Activated naive CD8-positive, alpha-beta T cell treated with anti-CD3 and anti-CD28 coated beads for 36 hours (primary cell): ENCODE results near the gene CCDC178. TPM values are rescaled to one million over a fixed set of nuclear protein-coding genes. Genes with fewer than 3 reads are reported as not detected.

Source experiments
- DNase-seq: peaks from one replicate; pipeline ENCODE4 v3.0.0; 2021
- H3K27ac Mint-ChIP-seq: one replicate; pipeline ENCODE4 v1.8.0; 2022; ENCODE audit warnings: mild to moderate bottlenecking, moderate library complexity, mixed read lengths
- H3K27me3 Mint-ChIP-seq: one replicate; pipeline ENCODE4 v1.8.0; 2022; ENCODE audit warnings: mild to moderate bottlenecking, mixed read lengths
- H3K36me3 Mint-ChIP-seq: one replicate; pipeline ENCODE4 v1.8.0; 2021; ENCODE audit warnings: mild to moderate bottlenecking, mixed read lengths
- H3K4me1 Mint-ChIP-seq: one replicate; pipeline ENCODE4 v1.8.0; 2021; ENCODE audit warnings: mixed read lengths
- H3K4me3 Mint-ChIP-seq: one replicate; pipeline ENCODE4 v1.8.0; 2022; ENCODE audit warnings: mild to moderate bottlenecking, moderate library complexity, mixed read lengths
- H3K9me3 Mint-ChIP-seq: one replicate; pipeline ENCODE4 v1.8.0; 2022; ENCODE audit warnings: mixed read lengths
- total RNA-seq, 2 experiments: library from RNA; stranded (reverse); gene quantifications; one replicate each; pipeline ENCODE4 v1.2.3, GENCODE V29; 2021

CCDC178 gene
- total RNA-seq, 2 experiments from 2014 or later = not detected

GRCh38 chr18:33074125-33074524 lies 366.4 kb downstream of the CCDC178 start:
- DNase-seq = no peak
- H3K9me3 Mint-ChIP-seq = no peaks in the 10 kb centered on the region
- no peak overlapping the region for H3K27ac Mint-ChIP-seq
- no peak overlapping the region for H3K4me3 Mint-ChIP-seq
- H3K27me3 Mint-ChIP-seq = no peaks in the 10 kb centered on the region
- H3K4me1 Mint-ChIP-seq = no peaks in the 10 kb centered on the region
- no peaks in the 10 kb centered on the region for H3K36me3 Mint-ChIP-seq

DNA sequence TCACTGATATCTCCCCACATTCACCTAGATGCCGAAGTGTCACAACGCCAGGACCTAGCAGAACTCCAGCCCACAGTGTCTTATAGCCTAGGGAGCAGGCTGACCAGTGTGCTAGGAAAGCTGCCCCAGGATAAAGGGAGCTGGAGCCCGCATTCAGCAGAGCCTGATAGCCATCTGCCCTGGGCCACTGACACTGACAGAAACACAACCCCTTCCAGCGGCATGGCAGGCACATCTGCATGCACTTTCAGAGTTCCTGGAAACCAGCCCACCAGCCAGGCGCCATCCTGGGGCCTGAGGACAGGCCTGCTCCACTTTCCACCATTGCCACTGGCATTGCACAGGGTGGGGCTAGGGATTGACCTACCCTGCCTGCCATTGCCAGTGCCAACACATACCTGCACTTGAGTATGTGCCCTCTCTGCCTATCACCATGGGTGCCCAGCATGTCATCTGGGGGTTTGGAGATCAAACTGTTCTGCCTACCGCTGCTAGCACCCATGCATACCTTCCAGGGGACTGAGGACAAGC lies 377.6 kb downstream of the CCDC178 start:
- Mint-ChIP-seq H3K27ac (no peak overlapping the region), H3K36me3 (no peaks in the 10 kb centered on the region)

GRCh38 chr18:33052886-33053285 lies 387.6 kb downstream of the CCDC178 start:
- H3K27ac Mint-ChIP-seq = no peak overlapping the region
- H3K27me3 Mint-ChIP-seq = no peaks in the 10 kb centered on the region
- H3K9me3 Mint-ChIP-seq = no peaks in the 10 kb centered on the region
- no peak for DNase-seq
- H3K4me3 Mint-ChIP-seq = no peak overlapping the region
- no peaks in the 10 kb centered on the region for H3K4me1 Mint-ChIP-seq
- no peaks in the 10 kb centered on the region for H3K36me3 Mint-ChIP-seq

More for the DNA sequence above, 377.6 kb downstream of the CCDC178 start:
- Mint-ChIP-seq H3K4me1 (no peaks in the 10 kb centered on the region), H3K9me3 (peaks cover 7% of the 10 kb centered on the region), H3K4me3 (no peak overlapping the region), H3K27me3 (no peaks in the 10 kb centered on the region)
- no peak for DNase-seq

- no peak for DNase-seq
- no peaks in the 10 kb centered on the region for H3K9me3 Mint-ChIP-seq
- H3K4me1 Mint-ChIP-seq = no peaks in the 10 kb centered on the region
- no peak overlapping the region for H3K27ac Mint-ChIP-seq
- H3K36me3 Mint-ChIP-seq = no peaks in the 10 kb centered on the region
- H3K27me3 Mint-ChIP-seq = no peaks in the 10 kb centered on the region
- no peak overlapping the region for H3K4me3 Mint-ChIP-seq
Observed at GRCh38 chr18:33051407-33051806, 389.1 kb downstream of the CCDC178 start.

GRCh38 chr18:33040213-33040612 lies 400.3 kb downstream of the CCDC178 start:
- Mint-ChIP-seq H3K4me3 (no peak overlapping the region), H3K36me3 (no peaks in the 10 kb centered on the region), H3K4me1 (no peaks in the 10 kb centered on the region), H3K27me3 (no peaks in the 10 kb centered on the region), H3K9me3 (peaks cover 7% of the 10 kb centered on the region), H3K27ac (no peak overlapping the region)
- no peak for DNase-seq

GRCh38 chr18:33034945-33035344 lies 405.6 kb downstream of the CCDC178 start:
- no peaks in the 10 kb centered on the region for H3K4me1 Mint-ChIP-seq
- no peak overlapping the region for H3K4me3 Mint-ChIP-seq
- no peaks in the 10 kb centered on the region for H3K27me3 Mint-ChIP-seq
- no peak for DNase-seq
- no peak overlapping the region for H3K27ac Mint-ChIP-seq
- H3K9me3 Mint-ChIP-seq = peaks cover 2% of the 10 kb centered on the region
- H3K36me3 Mint-ChIP-seq = no peaks in the 10 kb centered on the region

- Mint-ChIP-seq H3K27ac (no peak overlapping the region), H3K36me3 (no peaks in the 10 kb centered on the region), H3K9me3 (no peaks in the 10 kb centered on the region), H3K4me1 (no peaks in the 10 kb centered on the region), H3K4me3 (no peak overlapping the region), H3K27me3 (no peaks in the 10 kb centered on the region)
- DNase-seq = no peak
Observed at GRCh38 chr18:33034212-33034611, 406.3 kb downstream of the CCDC178 start.

DNA sequence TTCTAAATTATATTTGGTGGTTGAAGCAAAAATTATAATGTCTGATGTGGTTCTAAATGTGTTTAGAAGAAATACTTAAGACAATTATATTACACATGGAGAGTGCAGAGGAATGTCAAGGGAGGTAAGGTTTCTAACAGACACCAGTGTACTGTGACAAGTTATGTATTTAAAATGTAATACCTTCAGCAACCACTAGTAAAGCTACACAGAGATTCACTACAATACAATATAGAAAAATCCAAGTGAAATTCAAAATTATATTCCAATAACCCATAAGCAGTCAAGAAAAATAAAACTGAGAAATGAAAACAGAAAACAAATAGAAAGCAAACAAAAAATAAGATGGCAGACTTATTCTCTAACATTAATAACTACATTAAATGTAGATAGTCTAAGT lies 418.2 kb downstream of the CCDC178 start:
- Mint-ChIP-seq H3K27me3 (no peaks in the 10 kb centered on the region), H3K4me3 (no peak overlapping the region), H3K4me1 (no peaks in the 10 kb centered on the region), H3K27ac (no peak overlapping the region), H3K36me3 (no peaks in the 10 kb centered on the region), H3K9me3 (peaks cover 2% of the 10 kb centered on the region)
- no peak for DNase-seq

DNA sequence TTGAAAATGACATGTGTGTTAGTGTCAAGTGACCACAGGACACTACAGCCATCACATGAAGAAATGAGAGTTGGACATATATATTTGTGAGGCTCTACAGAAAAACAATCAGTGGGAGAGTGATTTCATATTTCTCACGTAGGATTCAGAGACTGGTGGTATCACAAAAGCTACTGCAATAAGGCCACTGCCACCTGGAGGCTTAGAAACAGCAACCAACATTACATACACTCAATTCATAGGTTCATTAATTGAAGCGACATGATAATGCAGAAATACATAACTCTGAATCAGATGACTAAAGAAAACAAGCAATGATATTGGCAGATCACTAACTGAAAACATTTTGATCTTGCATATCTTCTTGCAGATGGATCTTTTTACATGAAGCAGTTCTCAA lies 419.6 kb downstream of the CCDC178 start:
- peaks cover 2% of the 10 kb centered on the region for H3K9me3 Mint-ChIP-seq
- H3K27ac Mint-ChIP-seq = no peak overlapping the region
- H3K4me3 Mint-ChIP-seq = no peak overlapping the region
- no peak for DNase-seq
- H3K27me3 Mint-ChIP-seq = no peaks in the 10 kb centered on the region
- H3K36me3 Mint-ChIP-seq = no peaks in the 10 kb centered on the region
- no peaks in the 10 kb centered on the region for H3K4me1 Mint-ChIP-seq

GRCh38 chr18:33014060-33014796 lies 426.3 kb downstream of the CCDC178 start:
- Mint-ChIP-seq H3K27me3 (no peaks in the 10 kb centered on the region), H3K4me1 (no peaks in the 10 kb centered on the region)

DNA sequence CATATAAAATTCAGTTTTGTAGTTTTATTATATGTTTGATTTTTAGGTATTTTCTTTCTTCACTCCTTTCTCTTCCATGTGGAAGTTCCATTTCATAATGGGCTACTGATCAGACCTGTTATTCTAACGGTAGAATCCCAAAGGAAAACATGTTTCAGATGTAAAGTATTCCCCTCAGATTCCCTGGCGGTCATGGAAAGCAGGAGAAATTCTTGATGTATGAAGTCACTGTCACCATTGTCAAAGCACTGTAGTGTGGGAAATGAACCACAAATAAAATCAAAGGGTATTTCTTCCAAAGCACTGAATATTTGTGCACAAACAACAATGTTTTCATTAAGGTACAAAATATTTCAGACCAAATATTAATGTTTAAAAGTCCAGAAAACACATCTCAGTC lies 430.4 kb downstream of the CCDC178 start:
- no peak for DNase-seq
- no peaks in the 10 kb centered on the region for H3K27me3 Mint-ChIP-seq
- H3K36me3 Mint-ChIP-seq = no peaks in the 10 kb centered on the region
- no peaks in the 10 kb centered on the region for H3K4me1 Mint-ChIP-seq
- H3K27ac Mint-ChIP-seq = no peak overlapping the region
- peaks cover 5% of the 10 kb centered on the region for H3K9me3 Mint-ChIP-seq
- H3K4me3 Mint-ChIP-seq = no peak overlapping the region

More at GRCh38 chr18:33014060-33014796, 426.3 kb downstream of the CCDC178 start:
- Mint-ChIP-seq H3K36me3 (no peaks in the 10 kb centered on the region), H3K4me3 (no peak overlapping the region), H3K9me3 (peaks cover 7% of the 10 kb centered on the region), H3K27ac (no peak overlapping the region)
- DNase-seq = no peak

- Mint-ChIP-seq H3K4me1 (no peaks in the 10 kb centered on the region), H3K4me3 (no peak overlapping the region)
Observed at GRCh38 chr18:32998921-32999320, 441.6 kb downstream of the CCDC178 start.

DNA sequence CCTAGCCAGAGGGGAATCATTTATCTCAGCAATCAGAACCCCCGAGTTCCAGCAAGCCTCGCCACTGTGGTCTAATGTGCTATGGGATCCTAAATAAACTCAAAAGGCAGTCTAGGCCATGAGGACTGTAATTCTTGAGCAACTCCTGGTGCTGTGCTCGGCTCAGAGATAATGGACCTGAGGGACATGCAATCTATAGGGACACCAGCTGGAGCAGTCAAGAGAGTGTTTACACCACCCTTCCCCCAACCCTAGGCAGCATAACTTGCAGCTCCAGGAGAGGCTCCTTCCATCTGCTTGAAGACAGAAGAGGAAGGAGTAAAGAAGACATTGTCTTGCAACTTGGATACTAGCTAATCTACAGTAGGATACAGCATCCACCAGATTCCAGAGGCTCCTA lies 442.2 kb downstream of the CCDC178 start:
- DNase-seq = no peak
- no peak overlapping the region for H3K27ac Mint-ChIP-seq
- no peak overlapping the region for H3K4me3 Mint-ChIP-seq
- no peaks in the 10 kb centered on the region for H3K4me1 Mint-ChIP-seq
- H3K9me3 Mint-ChIP-seq = peaks cover 5% of the 10 kb centered on the region
- H3K27me3 Mint-ChIP-seq = no peaks in the 10 kb centered on the region
- no peaks in the 10 kb centered on the region for H3K36me3 Mint-ChIP-seq

More at GRCh38 chr18:32998921-32999320, 441.6 kb downstream of the CCDC178 start:
- H3K36me3 Mint-ChIP-seq = no peaks in the 10 kb centered on the region
- H3K9me3 Mint-ChIP-seq = peaks cover 5% of the 10 kb centered on the region
- no peak overlapping the region for H3K27ac Mint-ChIP-seq
- no peaks in the 10 kb centered on the region for H3K27me3 Mint-ChIP-seq
- DNase-seq = no peak

- Mint-ChIP-seq H3K36me3 (no peaks in the 10 kb centered on the region), H3K27me3 (no peaks in the 10 kb centered on the region), H3K4me3 (no peak overlapping the region), H3K9me3 (no peaks in the 10 kb centered on the region), H3K4me1 (no peaks in the 10 kb centered on the region), H3K27ac (no peak overlapping the region)
- no peak for DNase-seq
Observed at GRCh38 chr18:32983721-32984120, 456.8 kb downstream of the CCDC178 start.

DNA sequence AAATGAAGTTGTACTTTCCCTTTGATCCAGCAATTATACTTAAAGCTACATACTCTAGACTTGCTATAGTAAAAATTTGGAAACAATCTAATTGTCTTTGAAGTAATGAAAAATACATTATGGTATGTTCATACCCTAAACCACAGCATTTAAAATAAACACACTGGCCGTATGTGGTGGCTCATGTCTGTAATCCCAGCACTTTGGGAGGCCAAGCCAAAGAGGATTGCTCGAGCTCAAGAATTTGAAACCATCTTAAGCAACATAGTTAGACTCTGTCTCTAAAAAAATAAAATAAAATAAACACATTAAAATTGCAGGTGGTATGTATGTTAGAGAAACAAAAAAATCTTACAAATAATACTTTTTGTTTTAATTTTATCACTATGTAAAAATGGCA lies 459.6 kb downstream of the CCDC178 start:
- no peaks in the 10 kb centered on the region for H3K36me3 Mint-ChIP-seq
- no peaks in the 10 kb centered on the region for H3K9me3 Mint-ChIP-seq
- no peak overlapping the region for H3K27ac Mint-ChIP-seq
- H3K4me3 Mint-ChIP-seq = no peak overlapping the region
- DNase-seq = no peak
- no peaks in the 10 kb centered on the region for H3K4me1 Mint-ChIP-seq
- no peaks in the 10 kb centered on the region for H3K27me3 Mint-ChIP-seq

DNA sequence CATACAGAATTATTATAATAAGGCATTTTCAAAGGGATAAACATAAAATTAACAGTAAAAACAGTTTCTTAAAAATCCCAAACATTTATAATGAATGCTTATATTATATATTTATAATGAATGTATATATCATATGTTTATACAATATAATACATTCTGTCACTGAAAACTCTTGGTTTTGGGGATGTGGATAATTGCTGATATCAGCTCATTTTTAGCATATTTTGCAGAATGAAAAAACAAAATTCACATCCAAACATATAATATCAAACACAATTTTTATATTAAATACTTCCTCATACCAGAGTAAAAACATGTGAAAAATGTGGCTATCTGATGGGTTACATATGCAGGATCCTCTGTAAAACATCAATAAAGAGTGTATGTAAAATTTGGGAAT lies 465.0 kb downstream of the CCDC178 start:
- Mint-ChIP-seq H3K27ac (no peak overlapping the region), H3K27me3 (no peaks in the 10 kb centered on the region), H3K4me1 (no peaks in the 10 kb centered on the region), H3K4me3 (no peak overlapping the region), H3K9me3 (no peaks in the 10 kb centered on the region), H3K36me3 (no peaks in the 10 kb centered on the region)
- no peak for DNase-seq
